ENCODE results near the gene LCK. TPM values are rescaled to one million over a fixed set of nuclear protein-coding genes. Genes with fewer than 3 reads are reported as not detected.

Gene LCK
- total RNA-seq, 1 experiment from 2014 or later = 0.57 TPM

GRCh38 chr1:32309960-32310359 lies 58.9 kb downstream of the LCK start:
- H3K4me3 ChIP-seq (ENCODE audit: low read depth in 2 of 2, low read length in 2 of 2) = no peak overlapping the region
- H3K27ac ChIP-seq (ENCODE audit: low read length) = no peak overlapping the region
- POLR2A ChIA-PET = no interaction called here
- TF ChIP-seq POLR2AphosphoS5 (IDR thresholded peaks at IDR 0.05; ENCODE audit: low read depth, low read length) = no peak
- H3K36me3 ChIP-seq (ENCODE audit: control insufficient read depth, insufficient read depth, low read length) = peaks cover 4% of the 10 kb centered on the region
- ATAC-seq (no peak), DNase-seq (ENCODE audit: low read depth, low spot score) (no peak)
- in situ Hi-C loops (cut with HindIII; ENCODE audit: low pct_unique_long_range_greater_than_20kb, low sequenced_read_pairs) (no loop called here), intact Hi-C loops (cut with micrococcal nuclease; ENCODE audit: unreplicated experiment) (no loop called here)
- CTCF ChIA-PET = no interaction called here
- 0 out of 2 replicates have a peak, but pooled peaks cover 3% of the 10 kb centered on the region for H3K9me3 ChIP-seq (ENCODE audit: control insufficient read depth, insufficient read depth, low read depth, low read length)
- no TSS peak for BruUV-seq (replicated peaks)
- H3K4me1 ChIP-seq (ENCODE audit: control insufficient read depth, insufficient read depth, low read length) = peaks cover 5% of the 10 kb centered on the region; the same call in 1 of the 2 replicates
- no peaks in the 10 kb centered on the region for H3K27me3 ChIP-seq (ENCODE audit: control insufficient read depth, insufficient read depth, low read length)

GRCh38 chr1:32311709-32312393 lies 60.8 kb downstream of the LCK start:
- ATAC-seq (no peak), DNase-seq (ENCODE audit: low read depth, low spot score) (no peak)
- ChIA-PET POLR2A (interaction anchor here (0.7 kb wide), 1 partner anchor 466 kb away, joined by 3 read pairs; no protein-coding TSS in a partner anchor), CTCF (no interaction called here)
- Histone ChIP-seq H3K27me3 (ENCODE audit: control insufficient read depth, insufficient read depth, low read length) (no peaks in the 10 kb centered on the region), H3K9me3 (ENCODE audit: control insufficient read depth, insufficient read depth, low read depth, low read length) (no peaks in the 10 kb centered on the region), H3K36me3 (ENCODE audit: control insufficient read depth, insufficient read depth, low read length) (0 out of 2 replicates have a peak, but pooled peaks cover 3% of the 10 kb centered on the region), H3K27ac (ENCODE audit: low read length) (no peak overlapping the region), H3K4me1 (ENCODE audit: control insufficient read depth, insufficient read depth, low read length) (peaks cover 10% of the 10 kb centered on the region), H3K4me3 (ENCODE audit: low read depth in 2 of 2, low read length in 2 of 2) (no peak overlapping the region)
- TF ChIP-seq SIN3A (IDR thresholded peaks at IDR 0.05; ENCODE audit: borderline replicate concordance, insufficient read depth, low read depth, low read length) (no peak), CTCF (IDR thresholded peaks at IDR 0.05) (no peak), POLR2AphosphoS5 (IDR thresholded peaks at IDR 0.05; ENCODE audit: low read depth, low read length) (no peak), TCF7L2 (IDR thresholded peaks at IDR 0.05; ENCODE audit: low read depth, low read length) (no peak), REST (IDR thresholded peaks at IDR 0.05; ENCODE audit: insufficient read depth in 1 of 2, low read depth in 2 of 2, low read length in 1 of 2) (no peak)
- in situ Hi-C loops (cut with HindIII; ENCODE audit: low pct_unique_long_range_greater_than_20kb, low sequenced_read_pairs) (no loop called here), intact Hi-C loops (cut with micrococcal nuclease; ENCODE audit: unreplicated experiment) (no loop called here)
- no TSS peak for BruUV-seq (replicated peaks)

- Histone ChIP-seq H3K27me3 (ENCODE audit: control insufficient read depth, insufficient read depth, low read length) (no peaks in the 10 kb centered on the region), H3K36me3 (ENCODE audit: control insufficient read depth, insufficient read depth, low read length) (peaks cover 11% of the 10 kb centered on the region), H3K4me3 (ENCODE audit: low read depth in 2 of 2, low read length in 2 of 2) (no peak overlapping the region), H3K4me1 (ENCODE audit: control insufficient read depth, insufficient read depth, low read length) (peaks cover 4% of the 10 kb centered on the region; the same call in 1 of the 2 replicates), H3K9me3 (ENCODE audit: control insufficient read depth, insufficient read depth, low read depth, low read length) (no peaks in the 10 kb centered on the region), H3K27ac (ENCODE audit: low read length) (no peak overlapping the region)
- ChIA-PET POLR2A (no interaction called here), CTCF (interaction anchor here (0.9 kb wide), 1 partner anchor 100 kb away, joined by 5 read pairs; no protein-coding TSS in a partner anchor)
- DNase-seq (ENCODE audit: low read depth, low spot score) (no peak), ATAC-seq (no peak)
- in situ Hi-C loops (cut with HindIII; ENCODE audit: low pct_unique_long_range_greater_than_20kb, low sequenced_read_pairs) = no loop called here
- TF ChIP-seq SIN3A (IDR thresholded peaks at IDR 0.05; ENCODE audit: borderline replicate concordance, insufficient read depth, low read depth, low read length) (no peak), TCF7L2 (IDR thresholded peaks at IDR 0.05; ENCODE audit: low read depth, low read length) (no peak), REST (IDR thresholded peaks at IDR 0.05; ENCODE audit: insufficient read depth in 1 of 2, low read depth in 2 of 2, low read length in 1 of 2) (no peak), CTCF (IDR thresholded peaks at IDR 0.05) (no peak), POLR2AphosphoS5 (IDR thresholded peaks at IDR 0.05; ENCODE audit: low read depth, low read length) (no peak)
- no TSS peak for BruUV-seq (replicated peaks)
- intact Hi-C loops (cut with micrococcal nuclease; ENCODE audit: unreplicated experiment) = loop anchor here (1.0 kb wide), 1 partner anchor 96 kb away; no protein-coding TSS in a partner anchor
Observed at GRCh38 chr1:32316903-32317277, 65.8 kb downstream of the LCK start.

All from Panc1 (cell line).